Esophagus muscularis mucosa (tissue), 4 donors: Measurements from ENCODE around the gene TMEM72. TPM values are rescaled to one million over a fixed set of nuclear protein-coding genes. Genes with fewer than 3 reads are reported as not detected.

Experiments used
- DNase-seq: peaks from one replicate; pipeline ENCODE4 v3.0.0-alpha.2; 2017; ENCODE audit errors: extremely low spot score
- H3K27ac ChIP-seq, 4 donors: fragments of 200-600 bp; sonication (generic); replicated peaks in 1 of 4; 1 replicate in 3 of 4; 2 replicates in 1 of 4; pipeline ENCODE4 v1.5.1; 2016 to 2019; ENCODE audit warnings: mild to moderate bottlenecking in 1 of 4
- H3K27me3 ChIP-seq, 4 donors: fragments of 200-600 bp; sonication (generic); one replicate each; pipeline versions ENCODE4 v1.5.1 to v1.6.0; 2016 to 2019
- H3K36me3 ChIP-seq, 4 donors: fragments of 200-600 bp; sonication (generic); one replicate each; pipeline ENCODE4 v1.5.1; 2016 to 2019
- H3K4me1 ChIP-seq, 4 donors: fragments of 200-600 bp; sonication (generic); one replicate each; pipeline ENCODE4 v1.5.1; 2016 to 2019
- H3K4me3 ChIP-seq, 4 donors: fragments of 200-600 bp; sonication (generic); 1 replicate in 2 of 4; 2 replicates in 2 of 4; pipeline ENCODE4 v1.5.1; 2016 to 2019; ENCODE audit warnings: mild to moderate bottlenecking in 4 of 4, moderate library complexity in 1 of 4
- H3K9me3 ChIP-seq, 4 donors: fragments of 200-600 bp; sonication (generic); 1 replicate in 3 of 4; 2 replicates in 1 of 4; pipeline ENCODE4 v1.5.1; 2016 to 2019
- EP300 ChIP-seq: sonication (generic); formaldehyde crosslinking; IDR thresholded peaks from one replicate; pipeline ENCODE4 v1.6.1; 2017; ENCODE audit warnings: antibody characterized with exemption
- POLR2A ChIP-seq: fragments of 450-650 bp; IDR thresholded peaks from one replicate; pipeline ENCODE4 v1.6.1; 2017; ENCODE audit warnings: antibody characterized with exemption, moderate library complexity, mild to moderate bottlenecking, low read depth
- POLR2AphosphoS5 ChIP-seq, 2 donors: sonication (generic); formaldehyde crosslinking; IDR thresholded peaks; one replicate each; pipeline ENCODE4 v1.6.1; 2017; ENCODE audit warnings: antibody characterized with exemption in 2 of 2
- WGBS: methylation state at CpG from one replicate; pipeline ENCODE4 v1.1.5; 2018; 5-methylcytosine and 5-hydroxymethylcytosine counted together
- intact Hi-C: fragments of 100-400 bp; cut with DNase I; formaldehyde crosslinking; loops from one replicate; pipeline ENCODE4 v1.15.1; 2023
- total RNA-seq, 4 donors: library from RNA; depleted of rRNA; stranded (reverse); fragments of >200 nt; gene quantifications; one replicate each; pipeline versions ENCODE4 v1.1.0 to v1.2.1, GENCODE V29; 2016
- TF ChIP-seq, protein P1 (sequence below), 3 experiments: fragments of 200-600 bp in 2 of 3; fragments of 450-650 bp in 1 of 3; sonication (generic) in 2 of 3; IDR thresholded peaks; one replicate each; pipeline ENCODE4 v1.5.1; 2017 to 2019; ENCODE audit warnings: antibody characterized with exemption in 3 of 3, mild to moderate bottlenecking in 2 of 3, moderate library complexity in 1 of 3

TMEM72 gene
- total RNA-seq, 4 donors from 2014 or later, result not detected

- Histone ChIP-seq H3K27ac (no peak overlapping the region), H3K4me1 (peaks cover 14 to 32% (median 30%) of the 10 kb centered on the region in 4 donors), H3K36me3 (no peaks in the 10 kb centered on the region), H3K9me3 (no peaks in the 10 kb centered on the region), H3K4me3 (no peak overlapping the region), H3K27me3 (no peaks in the 10 kb centered on the region)
- TF ChIP-seq, protein P1, sequence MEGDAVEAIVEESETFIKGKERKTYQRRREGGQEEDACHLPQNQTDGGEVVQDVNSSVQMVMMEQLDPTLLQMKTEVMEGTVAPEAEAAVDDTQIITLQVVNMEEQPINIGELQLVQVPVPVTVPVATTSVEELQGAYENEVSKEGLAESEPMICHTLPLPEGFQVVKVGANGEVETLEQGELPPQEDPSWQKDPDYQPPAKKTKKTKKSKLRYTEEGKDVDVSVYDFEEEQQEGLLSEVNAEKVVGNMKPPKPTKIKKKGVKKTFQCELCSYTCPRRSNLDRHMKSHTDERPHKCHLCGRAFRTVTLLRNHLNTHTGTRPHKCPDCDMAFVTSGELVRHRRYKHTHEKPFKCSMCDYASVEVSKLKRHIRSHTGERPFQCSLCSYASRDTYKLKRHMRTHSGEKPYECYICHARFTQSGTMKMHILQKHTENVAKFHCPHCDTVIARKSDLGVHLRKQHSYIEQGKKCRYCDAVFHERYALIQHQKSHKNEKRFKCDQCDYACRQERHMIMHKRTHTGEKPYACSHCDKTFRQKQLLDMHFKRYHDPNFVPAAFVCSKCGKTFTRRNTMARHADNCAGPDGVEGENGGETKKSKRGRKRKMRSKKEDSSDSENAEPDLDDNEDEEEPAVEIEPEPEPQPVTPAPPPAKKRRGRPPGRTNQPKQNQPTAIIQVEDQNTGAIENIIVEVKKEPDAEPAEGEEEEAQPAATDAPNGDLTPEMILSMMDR (IDR thresholded peaks at IDR 0.05), result no peak
- no peak for TF ChIP-seq POLR2AphosphoS5 (IDR thresholded peaks at IDR 0.05)
- no peak for TF ChIP-seq EP300
- TF ChIP-seq POLR2A, result no peak
- no peak for DNase-seq
- 59% methylated on average over 6 of the region's 6 CpGs for WGBS
- intact Hi-C loops, result no loop called here
Observed at GRCh38 chr10:44882166-44882720, 28.9 kb upstream of the TMEM72 start.

GRCh38 chr10:44883593-44884331 lies 27.4 kb upstream of the TMEM72 start:
- Histone ChIP-seq H3K4me1 (peaks cover 9 to 17% (median 15%) of the 10 kb centered on the region in 4 donors), H3K9me3 (no peaks in the 10 kb centered on the region), H3K27me3 (no peaks in the 10 kb centered on the region), H3K36me3 (no peaks in the 10 kb centered on the region), H3K4me3 (no peak overlapping the region), H3K27ac (no peak overlapping the region)
- 77% methylated on average over 8 of the region's 8 CpGs for WGBS
- DNase-seq, result no peak
- intact Hi-C loops, result no loop called here
- TF ChIP-seq EP300 (no peak), POLR2AphosphoS5 (IDR thresholded peaks at IDR 0.05) (no peak), POLR2A (no peak)
- TF ChIP-seq, protein P1 (IDR thresholded peaks at IDR 0.05), result no peak

GRCh38 chr10:44885710-44886109 lies 25.4 kb upstream of the TMEM72 start:
- Histone ChIP-seq H3K27me3 (no peaks in the 10 kb centered on the region), H3K9me3 (no peaks in the 10 kb centered on the region), H3K27ac (no peak overlapping the region), H3K36me3 (no peaks in the 10 kb centered on the region), H3K4me1 (no peaks in the 10 kb centered on the region), H3K4me3 (no peak overlapping the region)
- intact Hi-C loops, result no loop called here
- DNase-seq, result no peak
- TF ChIP-seq POLR2AphosphoS5 (IDR thresholded peaks at IDR 0.05) (no peak), POLR2A (no peak), EP300 (no peak)
- TF ChIP-seq, protein P1 (IDR thresholded peaks at IDR 0.05), result no peak
- WGBS, result 91% methylated on average over 6 of the region's 6 CpGs

DNA sequence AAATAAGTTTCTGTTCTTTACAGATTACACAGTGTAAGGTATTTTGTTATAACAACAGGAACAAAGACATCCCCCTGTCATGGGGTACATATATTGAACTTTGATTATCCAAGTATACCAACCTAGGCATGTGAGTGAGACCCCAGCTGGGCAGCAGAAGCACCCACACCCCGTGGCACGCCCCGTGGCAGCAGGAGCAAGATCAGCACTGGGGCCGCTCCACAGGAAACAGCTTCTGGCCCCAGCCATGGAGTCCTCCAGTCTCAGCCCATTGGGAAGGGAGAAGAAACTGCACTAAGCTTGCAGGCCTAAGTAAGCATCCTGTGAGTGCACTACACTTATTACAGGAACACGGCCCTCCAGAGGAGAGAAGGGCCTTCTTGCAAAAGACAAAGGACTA lies 24.2 kb upstream of the TMEM72 start:
- H3K4me1 ChIP-seq, result no peaks in the 10 kb centered on the region
- no peak overlapping the region for H3K27ac ChIP-seq
- no peaks in the 10 kb centered on the region for H3K27me3 ChIP-seq
- TF ChIP-seq EP300 (no peak), POLR2AphosphoS5 (IDR thresholded peaks at IDR 0.05) (no peak)
- TF ChIP-seq, protein P1 (IDR thresholded peaks at IDR 0.05), result no peak
- H3K36me3 ChIP-seq, result no peaks in the 10 kb centered on the region
- H3K9me3 ChIP-seq, result no peaks in the 10 kb centered on the region
- WGBS, result 100% methylated on average over 1 of the region's 5 CpGs
- no peak overlapping the region for H3K4me3 ChIP-seq
- intact Hi-C loops, result no loop called here
- no peak for DNase-seq

- Histone ChIP-seq H3K4me1 (no peaks in the 10 kb centered on the region), H3K4me3 (no peak overlapping the region), H3K27me3 (no peaks in the 10 kb centered on the region), H3K36me3 (no peaks in the 10 kb centered on the region), H3K27ac (no peak overlapping the region), H3K9me3 (no peaks in the 10 kb centered on the region)
- no peak for DNase-seq
- TF ChIP-seq EP300 (no peak), POLR2A (no peak), POLR2AphosphoS5 (IDR thresholded peaks at IDR 0.05) (no peak)
- TF ChIP-seq, protein P1 (IDR thresholded peaks at IDR 0.05), result no peak
- intact Hi-C loops, result no loop called here
- WGBS, result 87% methylated on average over 4 of the region's 4 CpGs
Observed at GRCh38 chr10:44888886-44889285, 22.3 kb upstream of the TMEM72 start.
